Ovary (tissue), 9 donors: Measurements from ENCODE around the gene DMXL1. TPM values are rescaled to one million over a fixed set of nuclear protein-coding genes. Genes with fewer than 3 reads are reported as not detected.

Source experiments
- DNase-seq, 5 donors: peaks; one replicate each; pipeline ENCODE4 v3.0.0-alpha.2; 2019 to 2020
- H3K27ac ChIP-seq, 2 donors: fragments of 200-600 bp; one replicate each; pipeline versions ENCODE4 v1.5.1 to v1.8.0; 2019 to 2022
- H3K27me3 ChIP-seq: fragments of 200-600 bp; one replicate; pipeline ENCODE4 v1.8.0; 2022
- H3K36me3 ChIP-seq: fragments of 200-600 bp; sonication (generic); one replicate; pipeline ENCODE4 v1.5.1; 2019
- H3K4me1 ChIP-seq: one replicate; pipeline ENCODE4 v1.8.1; 2013; ENCODE audit warnings: mild to moderate bottlenecking, moderate library complexity; ENCODE audit not compliant: insufficient read depth
- H3K4me3 ChIP-seq: fragments of 200-600 bp; sonication (generic); one replicate; pipeline ENCODE4 v1.5.1; 2017
- H3K9me3 ChIP-seq, 2 donors: fragments of 200-600 bp in 1 of 2; sonication (generic) in 1 of 2; one replicate each; pipeline versions ENCODE4 v1.5.1 to v1.8.1; 2013 to 2019; ENCODE audit warnings: mild to moderate bottlenecking in 1 of 2, moderate library complexity in 1 of 2
- EP300 ChIP-seq: sonication (generic); formaldehyde crosslinking; IDR thresholded peaks from one replicate; pipeline ENCODE4 v1.6.1; 2017; ENCODE audit warnings: antibody characterized with exemption
- POLR2A ChIP-seq: fragments of 450-650 bp; IDR thresholded peaks from one replicate; pipeline ENCODE4 v1.6.1; 2017; ENCODE audit warnings: antibody characterized with exemption, mild to moderate bottlenecking, moderate library complexity
- WGBS, 3 donors: extraction: QIAGEN DNeasy Blood & Tissue Kit in 1 of 3; methylation state at CpG; one replicate each; pipeline versions ENCODE4 v1.1.5 to v1.1.7; 2013 to 2017; 5-methylcytosine and 5-hydroxymethylcytosine counted together
- intact Hi-C, 4 donors: fragments of 100-400 bp; cut with DNase I; formaldehyde crosslinking; loops; one replicate each; pipeline versions ENCODE4 v1.11.0 to v1.15.1; 2022 to 2023
- polyA plus RNA-seq, 2 donors: library from polyadenylated mRNA; stranded (reverse); fragments of 200-250 nt in 1 of 2; fragments of 350-450 nt in 1 of 2; fragmentation: Illumina TruSeq in 1 of 2; extraction: RNeasy Lipid Tissue Mini Kit (QIAGEN cat#74804) in 1 of 2; gene quantifications; one replicate each; pipeline ENCODE4 v1.2.3, GENCODE V29; 2013 to 2014
- total RNA-seq, 7 donors: library from RNA; depleted of rRNA in 2 of 7; stranded (reverse); fragments of >200 nt in 2 of 7; fragmentation: NEBNext Ultra II Directional in 3 of 7; extraction: Animal tissue kit (Norgen Biotek cat#: 25700) in 3 of 7; gene quantifications; one replicate each; pipeline versions ENCODE4 v1.1.0 to v1.2.4, GENCODE V29; 2016 to 2023
- TF ChIP-seq, protein P1 (sequence below), 3 donors: fragments of 450-650 bp in 2 of 3; fragments of 200-600 bp in 1 of 3; IDR thresholded peaks; one replicate each; pipeline versions ENCODE4 v1.5.1 to v1.8.0; 2016 to 2022; ENCODE audit warnings: antibody characterized with exemption in 3 of 3, mild to moderate bottlenecking in 1 of 3
- donor health status: DM: no; HTN: no; CAD: no; lungs with moderate emphysema.
- donor health status: DM: no; HTN: no; CAD: no.
- donor health status: Bipolar disorder and iron deficiency.
- donor health status: DM: yes; HTN: yes; CAD: no.
- donor health status: DM: no; HTN: no; CAD: no.
- donor health status: DM: yes; HTN: yes; CAD: no.

DMXL1 gene
- total and polyA plus RNA-seq, 9 donors, result 11.9 to 50.1 (median 39.1) TPM

DNA sequence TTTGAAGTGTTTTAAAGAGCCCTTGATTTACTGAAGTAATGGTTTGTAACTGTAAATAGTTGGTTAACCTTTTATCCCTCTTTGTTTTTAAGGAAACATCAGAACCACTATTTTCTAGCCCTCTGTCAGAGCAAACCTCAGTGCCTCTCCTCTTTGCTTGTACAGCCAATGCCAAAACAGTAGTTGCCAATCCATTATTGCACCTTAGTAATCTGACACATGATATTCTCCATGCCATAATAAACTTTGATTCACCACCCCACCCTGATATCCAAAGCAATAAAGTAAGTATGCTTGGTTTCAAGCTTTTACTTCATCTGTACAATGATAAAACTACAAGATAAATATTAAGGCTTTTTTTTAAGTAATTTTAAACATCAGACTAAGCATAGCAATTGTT is 100.8 kb downstream of the DMXL1 start:
- DNase-seq, result no peak
- Histone ChIP-seq H3K36me3 (no peaks in the 10 kb centered on the region), H3K9me3 (no peaks in the 10 kb centered on the region), H3K27me3 (no peaks in the 10 kb centered on the region), H3K4me3 (no peak overlapping the region), H3K4me1 (no peaks in the 10 kb centered on the region), H3K27ac (no peak overlapping the region)
- TF ChIP-seq POLR2A, result no peak
- no peak for TF ChIP-seq EP300
- TF ChIP-seq, protein P1, sequence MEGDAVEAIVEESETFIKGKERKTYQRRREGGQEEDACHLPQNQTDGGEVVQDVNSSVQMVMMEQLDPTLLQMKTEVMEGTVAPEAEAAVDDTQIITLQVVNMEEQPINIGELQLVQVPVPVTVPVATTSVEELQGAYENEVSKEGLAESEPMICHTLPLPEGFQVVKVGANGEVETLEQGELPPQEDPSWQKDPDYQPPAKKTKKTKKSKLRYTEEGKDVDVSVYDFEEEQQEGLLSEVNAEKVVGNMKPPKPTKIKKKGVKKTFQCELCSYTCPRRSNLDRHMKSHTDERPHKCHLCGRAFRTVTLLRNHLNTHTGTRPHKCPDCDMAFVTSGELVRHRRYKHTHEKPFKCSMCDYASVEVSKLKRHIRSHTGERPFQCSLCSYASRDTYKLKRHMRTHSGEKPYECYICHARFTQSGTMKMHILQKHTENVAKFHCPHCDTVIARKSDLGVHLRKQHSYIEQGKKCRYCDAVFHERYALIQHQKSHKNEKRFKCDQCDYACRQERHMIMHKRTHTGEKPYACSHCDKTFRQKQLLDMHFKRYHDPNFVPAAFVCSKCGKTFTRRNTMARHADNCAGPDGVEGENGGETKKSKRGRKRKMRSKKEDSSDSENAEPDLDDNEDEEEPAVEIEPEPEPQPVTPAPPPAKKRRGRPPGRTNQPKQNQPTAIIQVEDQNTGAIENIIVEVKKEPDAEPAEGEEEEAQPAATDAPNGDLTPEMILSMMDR (IDR thresholded peaks at IDR 0.05), result no peak
- intact Hi-C loops, result no loop called here

DNA sequence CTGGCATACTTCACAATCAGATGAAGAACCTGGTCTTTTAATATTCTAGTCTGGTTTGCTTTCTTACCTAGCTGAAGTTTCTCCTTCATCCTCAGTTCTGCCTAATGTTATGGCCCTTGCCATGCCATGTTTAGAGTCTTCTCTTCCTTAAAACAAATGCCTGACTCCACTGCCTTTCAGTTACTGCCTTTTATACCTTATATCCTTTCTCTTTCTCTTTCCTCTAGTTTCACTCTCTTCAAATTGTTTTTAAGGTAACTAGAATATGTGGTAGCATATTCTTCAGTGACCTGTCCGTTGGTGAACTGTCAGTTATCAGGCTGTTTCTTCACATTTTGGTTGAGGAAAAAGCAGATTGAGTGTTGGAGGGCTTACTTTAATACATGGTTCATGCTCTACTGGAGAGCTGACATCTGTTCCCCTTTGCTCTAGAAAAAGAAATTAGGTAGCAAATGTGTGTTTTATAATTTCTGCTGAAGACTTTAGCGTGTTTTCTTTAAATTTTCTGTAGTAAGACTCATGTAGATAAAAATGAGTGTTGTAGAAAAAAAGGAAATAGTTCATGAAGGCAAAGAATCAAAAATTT is 103.8 kb downstream of the DMXL1 start:
- DNase-seq, result no peak
- TF ChIP-seq, protein P1 (IDR thresholded peaks at IDR 0.05), result no peak
- TF ChIP-seq EP300 (no peak), POLR2A (no peak)
- 86 to 92% (median 88%) methylated on average over 2 of the region's 2 CpGs for WGBS, 3 donors

DNA sequence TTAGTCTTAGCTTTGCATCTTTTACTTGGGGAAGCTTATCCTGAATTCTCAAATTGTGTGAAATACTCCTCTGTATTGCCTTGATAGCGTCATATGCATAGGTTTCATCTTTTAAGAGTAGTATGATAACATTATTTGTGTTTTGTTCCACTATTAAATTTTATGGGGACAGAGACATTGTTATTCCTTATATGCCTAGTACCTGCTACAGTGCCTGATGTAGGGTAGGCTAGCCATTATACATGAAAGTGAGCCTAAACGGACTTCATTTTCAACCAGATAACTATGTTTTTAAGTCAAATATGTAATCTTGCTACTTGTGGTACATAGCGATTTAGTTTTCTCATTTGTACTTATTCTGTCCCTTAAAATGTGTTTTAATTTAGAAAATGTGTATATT is 105.9 kb downstream of the DMXL1 start:
- DNase-seq, result no peak
- TF ChIP-seq EP300, result no peak
- TF ChIP-seq, protein P1 (IDR thresholded peaks at IDR 0.05), result no peak
- no peak for TF ChIP-seq POLR2A
- Histone ChIP-seq H3K9me3 (no peaks in the 10 kb centered on the region), H3K27me3 (no peaks in the 10 kb centered on the region), H3K4me3 (no peak overlapping the region), H3K36me3 (no peaks in the 10 kb centered on the region), H3K27ac (no peak overlapping the region), H3K4me1 (no peaks in the 10 kb centered on the region)
- 97 to 98% (median 98%) methylated on average over 3 of the region's 3 CpGs for WGBS, 3 donors
- intact Hi-C loops, result no loop called here

More for the DNA sequence above, 103.8 kb downstream of the DMXL1 start:
- intact Hi-C loops, result no loop called here
- Histone ChIP-seq H3K27me3 (no peaks in the 10 kb centered on the region), H3K4me3 (no peak overlapping the region), H3K9me3 (no peaks in the 10 kb centered on the region), H3K36me3 (no peaks in the 10 kb centered on the region), H3K27ac (no peak overlapping the region), H3K4me1 (no peaks in the 10 kb centered on the region)

DNA sequence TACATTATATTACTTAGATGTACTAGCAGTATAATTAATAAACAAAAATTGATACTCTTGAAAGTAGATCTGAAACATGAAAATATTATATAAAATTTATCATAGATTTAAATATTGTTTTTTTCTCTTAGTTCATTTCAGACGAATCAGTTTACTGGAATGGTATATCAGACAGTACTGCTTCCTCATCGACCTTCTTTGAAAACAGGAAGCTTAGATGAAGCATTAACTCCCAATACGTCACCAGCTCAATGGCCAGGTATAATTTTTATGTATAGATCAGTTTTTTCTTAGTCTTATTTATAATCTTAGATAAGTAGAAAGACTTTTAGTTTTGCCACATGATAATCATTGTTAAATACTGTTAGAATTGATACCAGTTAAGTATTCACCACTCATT is 106.3 kb downstream of the DMXL1 start:
- H3K36me3 ChIP-seq, result no peaks in the 10 kb centered on the region
- TF ChIP-seq, protein P1 (IDR thresholded peaks at IDR 0.05), result no peak
- TF ChIP-seq POLR2A, result no peak
- H3K9me3 ChIP-seq, result no peaks in the 10 kb centered on the region
- WGBS, 3 donors, result 93 to 97% (median 96%) methylated on average over 3 of the region's 3 CpGs
- no peaks in the 10 kb centered on the region for H3K27me3 ChIP-seq
- H3K4me1 ChIP-seq, result no peaks in the 10 kb centered on the region
- intact Hi-C loops, result no loop called here
- H3K27ac ChIP-seq, result no peak overlapping the region
- no peak for DNase-seq
- no peak overlapping the region for H3K4me3 ChIP-seq
